Measurements from ENCODE around the gene CELSR1.

GRCh38 chr22:46547179-46547882 is 9.9 kb upstream of the CELSR1 start:
- TF ChIP-seq POLR2A (IDR thresholded peaks at IDR 0.05) (no peak), POLR2AphosphoS5 (IDR thresholded peaks at IDR 0.05) (peak in 1 of 4 donors; percentile 3)

Data from sigmoid colon (tissue), 4 donors.